Upper lobe of left lung (tissue), 6 donors: ENCODE data around the gene GSK3A. TPM values are rescaled to one million over a fixed set of nuclear protein-coding genes. Genes with fewer than 3 reads are reported as not detected.

ENCODE experiments used
- ATAC-seq, 2 donors: fragments of 200-7000 bp; cut with Tn5 transposase; one replicate each; pipeline ENCODE4 v1.9.1; 2022; ENCODE audit warnings: mild to moderate bottlenecking in 2 of 2, moderate library complexity in 2 of 2; ENCODE audit not compliant: low FRiP score in 2 of 2
- DNase-seq, 2 donors: peaks; one replicate each; pipeline ENCODE4 v3.0.0-alpha.2; 2019 to 2020
- H3K27ac ChIP-seq, 4 donors: fragments of 200-600 bp; sonication (generic); one replicate each; pipeline ENCODE4 v1.5.1; 2016 to 2019
- H3K27me3 ChIP-seq, 4 donors: fragments of 200-600 bp; sonication (generic); one replicate each; pipeline ENCODE4 v1.5.1; 2017 to 2019
- H3K36me3 ChIP-seq, 4 donors: fragments of 200-600 bp; sonication (generic); one replicate each; pipeline ENCODE4 v1.5.1; 2016 to 2019
- H3K4me1 ChIP-seq, 4 donors: fragments of 200-600 bp; sonication (generic); one replicate each; pipeline ENCODE4 v1.5.1; 2018 to 2019
- H3K4me3 ChIP-seq, 4 donors: fragments of 200-600 bp; sonication (generic); one replicate each; pipeline ENCODE4 v1.5.1; 2017 to 2019; ENCODE audit warnings: mild to moderate bottlenecking in 2 of 4, moderate library complexity in 1 of 4
- H3K9me3 ChIP-seq, 4 donors: fragments of 200-600 bp; sonication (generic); one replicate each; pipeline ENCODE4 v1.5.1; 2018 to 2019
- EP300 ChIP-seq, 4 donors: sonication (generic); formaldehyde crosslinking; IDR thresholded peaks; one replicate each; pipeline ENCODE4 v1.5.1; 2017; ENCODE audit warnings: antibody characterized with exemption in 4 of 4, control low read depth in 2 of 4
- POLR2A ChIP-seq, 4 donors: fragments of 450-650 bp; IDR thresholded peaks; one replicate each; pipeline ENCODE4 v1.5.1; 2016 to 2017; ENCODE audit warnings: antibody characterized with exemption in 4 of 4, mild to moderate bottlenecking in 2 of 4
- POLR2AphosphoS5 ChIP-seq, 2 donors: sonication (generic); formaldehyde crosslinking; IDR thresholded peaks; one replicate each; pipeline ENCODE4 v1.5.1; 2017; ENCODE audit warnings: antibody characterized with exemption in 2 of 2
- WGBS, 2 donors: methylation state at CpG; one replicate each; pipeline ENCODE4 v1.1.5; 2017 to 2018; 5-methylcytosine and 5-hydroxymethylcytosine counted together
- total RNA-seq, 6 donors: library from RNA; depleted of rRNA in 4 of 6; stranded (reverse); fragments of >200 nt in 4 of 6; gene quantifications; one replicate each; pipeline versions ENCODE4 v1.1.0 to v1.2.1, GENCODE V29; 2016 to 2021
- TF ChIP-seq, protein P1 (sequence below), 6 experiments: fragments of 450-650 bp in 4 of 6; fragments of 200-600 bp in 2 of 6; sonication (generic) in 2 of 6; IDR thresholded peaks; one replicate each; pipeline ENCODE4 v1.5.1; 2016 to 2019; ENCODE audit warnings: antibody characterized with exemption in 6 of 6
- donor health status: DM: no; HTN: no; CAD: no; lungs with moderate emphysema.
- donor health status: DM: no; HTN: yes; CAD: no; lungs with severe emphysema.

GSK3A gene
- total RNA-seq, 6 donors from 2014 or later = 33.2 to 46.9 (median 39.1) TPM

DNA sequence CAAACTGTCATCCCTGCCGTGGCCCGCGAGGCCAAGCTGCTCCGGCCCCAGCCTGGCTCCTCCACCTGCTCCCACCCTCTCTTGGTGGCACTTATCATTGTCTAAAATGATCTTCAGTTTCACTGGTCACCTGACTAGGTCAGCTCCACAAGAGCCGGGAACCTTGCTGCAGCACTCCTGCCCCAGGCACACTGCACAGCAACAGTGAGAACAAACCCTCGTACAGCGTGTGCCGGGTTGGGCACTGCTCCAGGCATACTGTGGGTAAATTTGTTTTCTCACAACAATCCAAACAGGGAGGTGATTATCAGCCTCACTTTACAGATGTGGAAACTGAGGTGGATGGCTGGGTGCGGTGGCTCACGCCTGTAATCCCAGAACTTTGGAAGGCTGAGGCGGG lies 33.8 kb downstream of the GSK3A start:
- Histone ChIP-seq H3K36me3 (peaks cover 23 to 99% (median 68%) of the 10 kb centered on the region in 4 donors), H3K4me3 (no peak overlapping the region), H3K27me3 (no peaks in the 10 kb centered on the region), H3K4me1 (peaks cover 0 to 28% (median 7%) of the 10 kb centered on the region in 4 donors), H3K27ac (peak overlapping the region in 2 of 4 donors; percentile 13 to 67), H3K9me3 (no peaks in the 10 kb centered on the region)
- WGBS, 2 donors = 93 to 95% methylated on average over 9 to 11 of the region's 11 CpGs
- ATAC-seq (no peak), DNase-seq (no peak)
- TF ChIP-seq, protein P1, sequence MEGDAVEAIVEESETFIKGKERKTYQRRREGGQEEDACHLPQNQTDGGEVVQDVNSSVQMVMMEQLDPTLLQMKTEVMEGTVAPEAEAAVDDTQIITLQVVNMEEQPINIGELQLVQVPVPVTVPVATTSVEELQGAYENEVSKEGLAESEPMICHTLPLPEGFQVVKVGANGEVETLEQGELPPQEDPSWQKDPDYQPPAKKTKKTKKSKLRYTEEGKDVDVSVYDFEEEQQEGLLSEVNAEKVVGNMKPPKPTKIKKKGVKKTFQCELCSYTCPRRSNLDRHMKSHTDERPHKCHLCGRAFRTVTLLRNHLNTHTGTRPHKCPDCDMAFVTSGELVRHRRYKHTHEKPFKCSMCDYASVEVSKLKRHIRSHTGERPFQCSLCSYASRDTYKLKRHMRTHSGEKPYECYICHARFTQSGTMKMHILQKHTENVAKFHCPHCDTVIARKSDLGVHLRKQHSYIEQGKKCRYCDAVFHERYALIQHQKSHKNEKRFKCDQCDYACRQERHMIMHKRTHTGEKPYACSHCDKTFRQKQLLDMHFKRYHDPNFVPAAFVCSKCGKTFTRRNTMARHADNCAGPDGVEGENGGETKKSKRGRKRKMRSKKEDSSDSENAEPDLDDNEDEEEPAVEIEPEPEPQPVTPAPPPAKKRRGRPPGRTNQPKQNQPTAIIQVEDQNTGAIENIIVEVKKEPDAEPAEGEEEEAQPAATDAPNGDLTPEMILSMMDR (IDR thresholded peaks at IDR 0.05) = no peak
- no peak for TF ChIP-seq POLR2A (IDR thresholded peaks at IDR 0.05)
- TF ChIP-seq EP300 (IDR thresholded peaks at IDR 0.05) = no peak
- no peak for TF ChIP-seq POLR2AphosphoS5 (IDR thresholded peaks at IDR 0.05)

DNA sequence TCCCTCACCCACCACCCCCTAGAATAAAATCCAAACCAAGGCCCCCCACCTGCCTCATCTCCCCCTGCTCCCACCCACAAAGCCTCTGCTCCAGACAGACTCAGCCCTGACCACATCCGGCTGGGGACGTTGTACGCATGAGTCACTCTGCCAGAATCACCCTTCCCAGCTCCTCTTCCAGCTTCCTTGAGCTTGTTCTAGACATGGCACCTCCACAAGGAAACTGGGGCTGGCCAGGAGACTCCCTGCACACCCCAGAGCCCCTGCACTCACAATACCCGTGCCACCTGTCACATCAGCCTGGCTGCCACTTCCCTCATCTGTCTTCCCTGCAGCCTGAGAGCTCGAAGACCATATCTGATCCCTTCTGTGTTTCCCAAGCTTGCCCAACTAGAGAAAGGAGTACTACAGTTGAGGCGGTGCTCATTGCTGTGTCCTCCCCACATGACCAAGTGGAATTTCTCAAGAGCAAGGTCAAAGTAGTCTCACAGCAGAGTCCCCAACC lies 34.6 kb downstream of the GSK3A start:
- peak in 1 of 2 donors; percentile 67 for DNase-seq
- TF ChIP-seq EP300 (IDR thresholded peaks at IDR 0.05) (no peak), POLR2AphosphoS5 (IDR thresholded peaks at IDR 0.05) (no peak), POLR2A (IDR thresholded peaks at IDR 0.05) (no peak)
- TF ChIP-seq, protein P1 (IDR thresholded peaks at IDR 0.05) = no peak
- no peak overlapping the region for H3K4me3 ChIP-seq
- peaks cover 0 to 26% (median 12%) of the 10 kb centered on the region in 4 donors for H3K4me1 ChIP-seq
- no peaks in the 10 kb centered on the region for H3K27me3 ChIP-seq
- peaks cover 23 to 99% (median 71%) of the 10 kb centered on the region in 4 donors for H3K36me3 ChIP-seq
- peak in 1 of 2 donors; percentile 72 for ATAC-seq
- peak overlapping the region; percentile 13 to 67 (median 38) for H3K27ac ChIP-seq
- WGBS, 2 donors = 68 to 84% methylated on average over 6 of the region's 6 CpGs
- H3K9me3 ChIP-seq = no peaks in the 10 kb centered on the region

DNA sequence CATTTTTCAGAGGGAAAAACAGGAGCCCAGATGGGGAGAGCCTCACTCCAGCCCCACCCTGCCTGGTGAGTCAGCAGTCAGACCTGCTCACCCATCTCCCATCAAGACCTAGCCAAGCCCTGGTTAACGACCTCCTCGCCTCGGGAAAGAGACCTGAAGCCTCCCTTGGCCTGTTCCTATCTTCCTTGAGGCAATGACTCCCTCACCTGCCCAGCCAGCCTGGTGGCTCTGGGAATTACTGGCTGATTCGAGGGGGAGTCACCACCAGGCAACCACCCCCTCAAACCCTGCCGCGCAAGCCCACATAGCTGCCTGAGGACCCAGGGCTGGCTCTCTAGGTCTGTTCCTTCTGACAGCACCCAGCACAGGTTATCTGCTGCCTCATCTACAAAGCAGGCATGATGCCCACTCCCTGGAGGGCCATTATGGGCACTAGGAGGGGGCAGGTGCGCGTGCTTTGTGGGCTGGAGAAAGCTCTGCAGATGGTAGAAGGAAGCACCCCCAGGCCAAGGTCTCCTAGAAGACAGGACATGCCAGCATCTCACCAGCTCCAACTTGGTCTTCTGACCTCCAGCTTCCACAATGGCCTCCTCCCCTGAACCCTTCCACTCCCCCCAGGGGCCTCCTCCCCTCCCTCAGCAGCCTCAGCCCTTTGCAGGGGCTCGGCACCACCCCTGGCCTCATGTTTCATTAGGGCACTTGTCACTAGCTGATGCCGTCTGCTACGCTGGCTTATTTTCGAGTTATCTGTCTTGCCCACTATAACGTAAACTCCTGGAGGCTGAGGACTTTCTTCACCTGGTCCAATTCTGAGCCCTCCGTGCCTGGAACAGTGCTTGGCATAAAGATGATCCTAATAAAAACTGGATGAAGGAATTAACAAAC lies 35.3 kb downstream of the GSK3A start:
- ATAC-seq (peak in 1 of 2 donors; percentile 43), DNase-seq (no peak)
- 87 to 91% methylated on average over 12 to 14 of the region's 14 CpGs for WGBS, 2 donors
- H3K27ac ChIP-seq = peak overlapping the region in 3 of 4 donors; percentile 32 to 67 (median 43)
- H3K4me3 ChIP-seq = no peak overlapping the region
- TF ChIP-seq EP300 (IDR thresholded peaks at IDR 0.05) (no peak), POLR2AphosphoS5 (IDR thresholded peaks at IDR 0.05) (no peak)
- H3K36me3 ChIP-seq = peaks cover 23 to 97% (median 73%) of the 10 kb centered on the region in 4 donors
- no peaks in the 10 kb centered on the region for H3K27me3 ChIP-seq
- H3K4me1 ChIP-seq = peaks cover 2 to 31% (median 17%) of the 10 kb centered on the region in 4 donors
- no peaks in the 10 kb centered on the region for H3K9me3 ChIP-seq

DNA sequence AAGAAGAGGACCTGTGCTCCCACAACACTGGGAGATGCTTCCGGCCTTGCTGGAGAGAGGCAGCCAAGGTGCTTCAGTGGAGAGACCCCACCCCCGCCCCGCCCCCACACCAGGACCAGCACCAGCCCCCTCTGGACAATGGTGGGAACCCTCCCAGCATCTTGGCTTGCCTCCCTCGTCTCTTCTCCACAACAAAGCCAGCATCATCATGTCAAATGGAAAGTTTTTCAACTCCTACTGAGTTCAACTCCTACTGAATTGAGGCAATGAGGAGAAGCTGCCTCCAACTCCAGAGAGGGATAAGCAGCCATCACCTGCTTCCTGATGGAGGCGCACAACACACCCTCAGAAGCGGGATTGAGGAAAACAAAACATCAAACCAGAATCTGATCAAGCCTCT lies 37.7 kb downstream of the GSK3A start:
- DNase-seq = no peak
- peaks cover 17 to 92% (median 66%) of the 10 kb centered on the region in 4 donors for H3K36me3 ChIP-seq
- no peak overlapping the region for H3K27ac ChIP-seq
- H3K4me1 ChIP-seq = peaks cover 16 to 54% (median 40%) of the 10 kb centered on the region in 4 donors
- TF ChIP-seq, protein P1 (IDR thresholded peaks at IDR 0.05) = no peak
- no peak for TF ChIP-seq EP300 (IDR thresholded peaks at IDR 0.05)
- no peak for TF ChIP-seq POLR2AphosphoS5 (IDR thresholded peaks at IDR 0.05)
- no peak for TF ChIP-seq POLR2A (IDR thresholded peaks at IDR 0.05)
- WGBS, 2 donors = 89 to 96% methylated on average over 6 of the region's 6 CpGs
- H3K27me3 ChIP-seq = no peaks in the 10 kb centered on the region
- no peak for ATAC-seq
- H3K9me3 ChIP-seq = no peaks in the 10 kb centered on the region
- no peak overlapping the region for H3K4me3 ChIP-seq

DNA sequence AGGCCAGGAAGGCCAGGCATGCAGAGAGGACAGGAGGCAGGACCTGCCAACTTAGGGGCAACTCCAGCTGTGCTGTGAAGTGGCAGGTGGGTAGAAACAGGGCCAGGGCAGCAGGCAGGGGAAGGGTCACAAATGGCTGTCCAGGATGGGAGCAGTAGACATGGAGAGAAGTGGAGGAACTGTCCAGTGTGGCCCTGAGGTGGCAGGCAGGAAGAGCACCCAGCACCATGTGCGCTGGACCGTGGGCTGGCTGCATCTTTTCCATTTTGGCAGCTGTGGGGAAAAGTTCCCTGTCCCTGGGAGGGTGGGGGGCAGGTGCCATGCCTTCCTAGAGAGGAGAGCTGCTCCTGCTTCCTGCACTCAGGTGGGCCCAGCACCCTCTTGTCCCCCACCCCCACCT lies 38.7 kb downstream of the GSK3A start:
- Histone ChIP-seq H3K9me3 (no peaks in the 10 kb centered on the region), H3K4me1 (peaks cover 16 to 59% (median 49%) of the 10 kb centered on the region in 4 donors), H3K27ac (peak overlapping the region in 2 of 4 donors; percentile 27 to 93), H3K4me3 (no peak overlapping the region), H3K27me3 (no peaks in the 10 kb centered on the region), H3K36me3 (peaks cover 14 to 92% (median 66%) of the 10 kb centered on the region in 4 donors)
- TF ChIP-seq POLR2AphosphoS5 (IDR thresholded peaks at IDR 0.05) = no peak
- TF ChIP-seq, protein P1 (IDR thresholded peaks at IDR 0.05) = no peak
- ATAC-seq = no peak
- WGBS, 2 donors = 90% methylated on average over 2 of the region's 2 CpGs; no CpG with 5 or more reads in 1 of the 2 donors
- no peak for DNase-seq
